PFSK-1 (cell line): Measurements from ENCODE around the gene ZNF837.
A peak's percentile ranks its signal among the peaks of the same experiment; 100 is the strongest.

Source experiments
- FOXP2 ChIP-seq: optimal IDR thresholded peaks from 2 replicates; pipeline ENCODE3; 2011; ENCODE audit warnings: borderline replicate concordance, control low read depth, inconsistent platforms; ENCODE audit not compliant: insufficient read depth; ENCODE audit errors: extremely low read length, extremely low read depth
- POLR2AphosphoS5 ChIP-seq: IDR thresholded peaks from 2 replicates; pipeline ENCODE4 v1.6.1; 2012; ENCODE audit warnings: low read depth, mild to moderate bottlenecking, control low read depth, low read length, moderate library complexity
- REST ChIP-seq, 2 experiments: IDR thresholded peaks; 2 replicates each; pipeline versions ENCODE4 v1.6.1 to v1.8.0; 2011 to 2012; ENCODE audit warnings: low read depth in 2 of 2, low read length in 2 of 2, control low read depth in 1 of 2, inconsistent platforms in 1 of 2, mild to moderate bottlenecking in 1 of 2, moderate library complexity in 1 of 2; ENCODE audit not compliant: insufficient read depth in 1 of 2
- SIN3A ChIP-seq: IDR thresholded peaks from 2 replicates; pipeline ENCODE4 v1.6.1; 2012; ENCODE audit warnings: mild to moderate bottlenecking, low read length, moderate library complexity, borderline replicate concordance; ENCODE audit not compliant: insufficient read depth
- TAF1 ChIP-seq: IDR thresholded peaks from 2 replicates; pipeline ENCODE4 v1.6.1; 2012; ENCODE audit warnings: low read length, control low read depth, borderline replicate concordance; ENCODE audit not compliant: insufficient read depth

Gene ZNF837

GRCh38 chr19:58416604-58417003 is 35.8 kb upstream of the ZNF837 start:
- TF ChIP-seq POLR2AphosphoS5 (no peak), REST (IDR thresholded peaks at IDR 0.05; ENCODE audit: insufficient read depth in 1 of 2, low read depth in 2 of 2, low read length in 2 of 2) (no peak), SIN3A (no peak), FOXP2 (no peak), TAF1 (no peak)

GRCh38 chr19:58409010-58409790 is 28.4 kb upstream of the ZNF837 start:
- no peak for TF ChIP-seq REST (IDR thresholded peaks at IDR 0.05; ENCODE audit: insufficient read depth in 1 of 2, low read depth in 2 of 2, low read length in 2 of 2)
- TF ChIP-seq TAF1: no peak
- no peak for TF ChIP-seq FOXP2
- TF ChIP-seq POLR2AphosphoS5: no peak
- TF ChIP-seq SIN3A: no peak

- TF ChIP-seq FOXP2 (peak; percentile 16), SIN3A (no peak; the same call in 1 of the 2 replicates), POLR2AphosphoS5 (peak; percentile 97), TAF1 (peak; percentile 81; the same call in 1 of the 2 replicates), REST (IDR thresholded peaks at IDR 0.05; ENCODE audit: insufficient read depth in 1 of 2, low read depth in 2 of 2, low read length in 2 of 2) (no peak; a peak in 1 of 4 replicates)
These were observed 27.6 kb upstream of the ZNF837 start, which contains the start of gene ZNF584 for GRCh38 chr19:58408152-58409009. Gene ZNF584 (plus strand): TSS chr19:58408649. CDS start chr19:58409148, 499 bp downstream.

GRCh38 chr19:58407658-58408151 is 26.9 kb upstream of the ZNF837 start:
- TF ChIP-seq TAF1: no peak
- TF ChIP-seq REST (IDR thresholded peaks at IDR 0.05; ENCODE audit: insufficient read depth in 1 of 2, low read depth in 2 of 2, low read length in 2 of 2): no peak
- no peak for TF ChIP-seq POLR2AphosphoS5
- TF ChIP-seq FOXP2: no peak
- no peak for TF ChIP-seq SIN3A
